ENCODE data around the gene ETFA.

ETFA gene

GRCh38 chr15:76311100-76311953, at the start of gene ETFA:
ETFA (minus strand) TSS chr15:76311469; CDS start chr15:76311388, 81 bp downstream.
- DNase-seq (ENCODE audit: low spot score in 2 of 2) (peak; percentile 63 to 73), ATAC-seq (replicated peaks; ENCODE audit: extremely low read depth, poor library complexity, severe bottlenecking) (peak; percentile 94)
- Mint-ChIP-seq H3K27me3 (no peaks in the 10 kb centered on the region), H3K27ac (ENCODE audit: low read depth) (peak within 1 kb of the TSS; percentile 90), H3K36me3 (ENCODE audit: insufficient read depth) (peaks cover 11% of the 10 kb centered on the region), H3K9me3 (no peaks in the 10 kb centered on the region), H3K4me3 (peak within 1 kb of the TSS; percentile 83), H3K4me1 (peaks cover 40% of the 10 kb centered on the region)

GRCh38 chr15:76360416-76360815, 49.1 kb upstream of the ETFA start:
- Mint-ChIP-seq H3K9me3 (no peaks in the 10 kb centered on the region), H3K27ac (ENCODE audit: low read depth) (no peak overlapping the region), H3K27me3 (no peaks in the 10 kb centered on the region), H3K36me3 (ENCODE audit: insufficient read depth) (peaks cover 2% of the 10 kb centered on the region), H3K4me3 (no peak overlapping the region), H3K4me1 (no peaks in the 10 kb centered on the region)
- DNase-seq (ENCODE audit: low spot score in 2 of 2) = no peak
- no peak for ATAC-seq (replicated peaks; ENCODE audit: extremely low read depth, poor library complexity, severe bottlenecking)

DNA sequence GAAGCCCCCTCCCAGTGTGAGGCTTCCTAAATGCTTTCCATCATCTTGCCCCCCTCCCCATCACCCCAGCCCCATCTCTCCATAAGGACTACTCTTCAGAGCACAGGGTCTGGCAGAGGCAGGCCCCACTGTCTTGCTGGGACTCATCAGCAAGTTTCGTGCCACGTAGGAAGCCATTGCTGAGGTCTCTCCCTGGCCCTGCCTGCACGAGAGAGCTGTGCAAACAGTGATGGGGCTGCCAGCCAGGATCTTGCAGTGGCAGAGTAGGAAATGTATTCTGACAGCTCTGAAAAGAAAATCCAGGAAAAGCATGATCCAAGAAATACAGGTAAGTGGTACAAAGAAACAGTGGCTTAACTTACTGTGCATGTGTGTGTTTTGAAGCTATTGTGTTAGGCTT, 47.9 kb upstream of the ETFA start:
- no peak for ATAC-seq (replicated peaks; ENCODE audit: extremely low read depth, poor library complexity, severe bottlenecking)
- H3K4me1 Mint-ChIP-seq = no peaks in the 10 kb centered on the region
- H3K27me3 Mint-ChIP-seq = no peaks in the 10 kb centered on the region
- peaks cover 2% of the 10 kb centered on the region for H3K36me3 Mint-ChIP-seq (ENCODE audit: insufficient read depth)
- no peaks in the 10 kb centered on the region for H3K9me3 Mint-ChIP-seq
- no peak overlapping the region for H3K27ac Mint-ChIP-seq (ENCODE audit: low read depth)
- H3K4me3 Mint-ChIP-seq = no peak overlapping the region
- no peak for DNase-seq (ENCODE audit: low spot score in 2 of 2)

GRCh38 chr15:76358453-76358852, 47.2 kb upstream of the ETFA start:
- Mint-ChIP-seq H3K4me3 (no peak overlapping the region), H3K27me3 (no peaks in the 10 kb centered on the region), H3K9me3 (no peaks in the 10 kb centered on the region), H3K4me1 (no peaks in the 10 kb centered on the region), H3K36me3 (ENCODE audit: insufficient read depth) (peaks cover 2% of the 10 kb centered on the region), H3K27ac (ENCODE audit: low read depth) (no peak overlapping the region)
- ATAC-seq (replicated peaks; ENCODE audit: extremely low read depth, poor library complexity, severe bottlenecking) (no peak), DNase-seq (ENCODE audit: low spot score in 2 of 2) (no peak)

DNA sequence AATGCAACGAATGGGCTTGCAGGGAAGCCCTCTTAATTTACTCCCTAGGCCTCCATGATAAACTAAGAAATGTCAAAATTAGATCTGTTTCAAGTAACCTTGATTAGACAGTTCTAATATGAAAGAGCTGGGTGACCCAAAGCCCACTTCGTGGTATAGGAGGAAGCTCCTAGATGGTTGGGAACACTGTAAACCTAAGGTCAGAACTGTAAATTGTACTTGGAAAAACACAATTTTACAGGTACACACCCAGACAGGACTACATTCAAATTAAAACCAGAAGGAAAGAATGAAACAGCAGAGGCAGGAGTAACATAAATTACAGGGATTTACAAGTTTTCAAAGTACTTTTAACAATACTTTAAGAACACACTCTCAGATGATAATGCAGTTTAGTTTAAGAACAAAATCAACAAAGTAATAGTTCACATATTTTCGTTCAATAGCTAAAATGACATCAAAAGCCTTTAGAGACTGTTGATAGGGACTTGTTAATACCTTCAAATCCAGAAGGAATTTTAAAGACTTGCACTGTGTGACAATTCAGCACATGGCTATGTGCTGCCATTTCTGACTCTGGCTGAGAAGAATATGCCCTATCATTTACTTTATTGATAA, 43.7 kb upstream of the ETFA start:
- ATAC-seq (replicated peaks; ENCODE audit: extremely low read depth, poor library complexity, severe bottlenecking) (no peak), DNase-seq (ENCODE audit: low spot score in 2 of 2) (no peak)
- no peaks in the 10 kb centered on the region for H3K27me3 Mint-ChIP-seq

DNA sequence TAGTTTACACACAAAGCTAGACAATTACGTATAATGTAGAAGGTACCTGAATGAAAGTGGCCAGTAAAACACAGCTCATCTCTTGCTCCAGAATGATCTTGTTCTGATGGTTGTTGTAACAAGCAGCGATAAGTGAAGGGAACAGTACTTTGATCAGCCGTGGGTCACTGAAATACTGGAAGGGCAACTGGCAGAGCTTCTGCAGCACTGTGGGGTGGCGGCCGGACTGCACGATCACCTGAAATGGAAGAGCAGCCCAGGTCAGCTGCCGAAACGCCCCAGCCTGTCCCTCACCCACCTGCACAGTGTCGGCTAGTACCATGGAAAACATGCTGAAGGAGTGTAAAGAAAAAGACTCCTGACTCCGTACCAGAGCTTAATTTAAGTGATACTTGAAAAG, 42.6 kb upstream of the ETFA start:
- no peak for ATAC-seq (replicated peaks; ENCODE audit: extremely low read depth, poor library complexity, severe bottlenecking)
- Mint-ChIP-seq H3K4me3 (no peak overlapping the region), H3K36me3 (ENCODE audit: insufficient read depth) (peaks cover 2% of the 10 kb centered on the region), H3K4me1 (no peaks in the 10 kb centered on the region), H3K9me3 (no peaks in the 10 kb centered on the region), H3K27ac (ENCODE audit: low read depth) (no peak overlapping the region), H3K27me3 (no peaks in the 10 kb centered on the region)
- DNase-seq (ENCODE audit: low spot score in 2 of 2) = no peak

More for the DNA sequence above, 43.7 kb upstream of the ETFA start:
- H3K4me1 Mint-ChIP-seq = no peaks in the 10 kb centered on the region
- H3K36me3 Mint-ChIP-seq (ENCODE audit: insufficient read depth) = peaks cover 2% of the 10 kb centered on the region
- H3K4me3 Mint-ChIP-seq = no peak overlapping the region
- no peaks in the 10 kb centered on the region for H3K9me3 Mint-ChIP-seq
- no peak overlapping the region for H3K27ac Mint-ChIP-seq (ENCODE audit: low read depth)

DNA sequence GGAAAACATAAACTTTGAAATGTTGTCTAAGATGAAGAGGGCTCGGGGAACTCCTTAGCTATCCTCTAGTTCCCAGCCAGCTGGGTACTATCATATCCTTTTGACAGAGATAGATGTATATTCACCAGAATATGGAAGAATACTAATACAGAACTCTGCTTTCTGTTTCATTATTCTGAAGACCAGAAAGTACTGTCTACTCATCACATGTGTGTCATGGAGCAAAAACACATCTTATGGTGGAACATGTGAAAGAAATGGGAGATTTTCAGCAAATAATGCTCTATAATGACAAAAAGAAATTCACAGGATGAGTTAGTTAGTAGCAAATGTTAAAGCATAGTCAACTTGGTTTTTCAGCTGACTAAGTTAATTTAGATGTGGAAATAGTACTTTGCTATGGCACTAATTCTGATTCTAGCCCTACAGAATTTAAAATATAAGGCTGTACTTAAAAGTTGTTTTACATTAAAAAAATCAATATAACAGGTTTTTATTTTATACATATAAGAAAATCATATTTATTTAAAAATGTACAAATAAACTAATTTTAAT, 41.8 kb upstream of the ETFA start:
- no peaks in the 10 kb centered on the region for H3K4me1 Mint-ChIP-seq
- DNase-seq (ENCODE audit: low spot score in 2 of 2) = no peak
- peaks cover 1% of the 10 kb centered on the region for H3K27me3 Mint-ChIP-seq
- no peak overlapping the region for H3K27ac Mint-ChIP-seq (ENCODE audit: low read depth)
- peaks cover 5% of the 10 kb centered on the region for H3K36me3 Mint-ChIP-seq (ENCODE audit: insufficient read depth)
- no peak for ATAC-seq (replicated peaks; ENCODE audit: extremely low read depth, poor library complexity, severe bottlenecking)
- H3K4me3 Mint-ChIP-seq = no peak overlapping the region
- no peaks in the 10 kb centered on the region for H3K9me3 Mint-ChIP-seq

DNA sequence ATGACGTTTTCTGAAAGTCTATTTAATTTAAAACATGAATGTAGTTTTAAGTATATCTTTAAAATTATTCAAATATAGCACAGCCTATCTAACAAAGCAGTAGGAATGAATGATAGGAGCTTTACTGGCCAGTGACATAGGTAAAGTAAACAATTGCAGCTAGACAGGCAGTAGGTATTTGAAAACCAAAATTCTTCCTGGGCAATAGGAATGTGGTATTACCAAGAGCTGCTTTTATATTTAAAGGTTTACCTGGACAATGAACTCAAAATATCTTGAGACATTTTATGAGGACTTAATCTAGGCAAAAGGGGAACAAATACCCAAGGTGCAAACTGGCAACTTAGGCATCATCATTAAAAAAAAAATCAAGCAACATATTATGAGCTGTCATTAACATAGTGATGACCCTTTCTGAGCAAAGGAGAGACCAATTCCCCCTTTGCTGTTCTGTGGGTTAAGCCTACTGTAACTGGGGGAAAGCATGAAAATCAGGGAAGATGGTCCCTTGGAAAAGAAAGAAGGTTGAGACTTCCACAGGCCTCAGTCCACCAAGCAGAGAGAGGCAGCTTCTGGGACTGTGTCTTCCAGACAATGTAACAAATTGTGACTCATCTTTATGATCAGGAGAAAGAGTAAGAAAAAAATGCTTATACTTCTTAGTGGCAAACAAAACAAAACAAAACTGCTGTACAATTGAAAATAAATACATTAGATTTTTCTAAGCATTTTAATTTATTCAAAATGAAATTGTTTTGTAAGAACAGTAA, 38.2 kb upstream of the ETFA start:
- no peak overlapping the region for H3K4me3 Mint-ChIP-seq
- H3K27ac Mint-ChIP-seq (ENCODE audit: low read depth) = no peak overlapping the region
- peaks cover 24% of the 10 kb centered on the region for H3K27me3 Mint-ChIP-seq
- peaks cover 8% of the 10 kb centered on the region for H3K36me3 Mint-ChIP-seq (ENCODE audit: insufficient read depth)
- H3K4me1 Mint-ChIP-seq = peaks cover 11% of the 10 kb centered on the region
- ATAC-seq (replicated peaks; ENCODE audit: extremely low read depth, poor library complexity, severe bottlenecking) (no peak), DNase-seq (ENCODE audit: low spot score in 2 of 2) (no peak)
- H3K9me3 Mint-ChIP-seq = no peaks in the 10 kb centered on the region

GRCh38 chr15:76347482-76348055, 36.3 kb upstream of the ETFA start:
- Mint-ChIP-seq H3K36me3 (ENCODE audit: insufficient read depth) (peaks cover 11% of the 10 kb centered on the region), H3K4me3 (peak overlapping the region; percentile 31), H3K27me3 (peaks cover 41% of the 10 kb centered on the region), H3K9me3 (no peaks in the 10 kb centered on the region), H3K27ac (ENCODE audit: low read depth) (no peak overlapping the region), H3K4me1 (peaks cover 16% of the 10 kb centered on the region)
- ATAC-seq (replicated peaks; ENCODE audit: extremely low read depth, poor library complexity, severe bottlenecking) (no peak), DNase-seq (ENCODE audit: low spot score in 2 of 2) (no peak)

- no peak for ATAC-seq (replicated peaks; ENCODE audit: extremely low read depth, poor library complexity, severe bottlenecking)
- no peak overlapping the region for H3K4me3 Mint-ChIP-seq
- DNase-seq (ENCODE audit: low spot score in 2 of 2) = no peak
- H3K9me3 Mint-ChIP-seq = no peaks in the 10 kb centered on the region
- H3K27ac Mint-ChIP-seq (ENCODE audit: low read depth) = no peak overlapping the region
- peaks cover 11% of the 10 kb centered on the region for H3K36me3 Mint-ChIP-seq (ENCODE audit: insufficient read depth)
- H3K27me3 Mint-ChIP-seq = peaks cover 45% of the 10 kb centered on the region
- peaks cover 20% of the 10 kb centered on the region for H3K4me1 Mint-ChIP-seq
Observed at GRCh38 chr15:76346669-76347481, 35.6 kb upstream of the ETFA start.

DNA sequence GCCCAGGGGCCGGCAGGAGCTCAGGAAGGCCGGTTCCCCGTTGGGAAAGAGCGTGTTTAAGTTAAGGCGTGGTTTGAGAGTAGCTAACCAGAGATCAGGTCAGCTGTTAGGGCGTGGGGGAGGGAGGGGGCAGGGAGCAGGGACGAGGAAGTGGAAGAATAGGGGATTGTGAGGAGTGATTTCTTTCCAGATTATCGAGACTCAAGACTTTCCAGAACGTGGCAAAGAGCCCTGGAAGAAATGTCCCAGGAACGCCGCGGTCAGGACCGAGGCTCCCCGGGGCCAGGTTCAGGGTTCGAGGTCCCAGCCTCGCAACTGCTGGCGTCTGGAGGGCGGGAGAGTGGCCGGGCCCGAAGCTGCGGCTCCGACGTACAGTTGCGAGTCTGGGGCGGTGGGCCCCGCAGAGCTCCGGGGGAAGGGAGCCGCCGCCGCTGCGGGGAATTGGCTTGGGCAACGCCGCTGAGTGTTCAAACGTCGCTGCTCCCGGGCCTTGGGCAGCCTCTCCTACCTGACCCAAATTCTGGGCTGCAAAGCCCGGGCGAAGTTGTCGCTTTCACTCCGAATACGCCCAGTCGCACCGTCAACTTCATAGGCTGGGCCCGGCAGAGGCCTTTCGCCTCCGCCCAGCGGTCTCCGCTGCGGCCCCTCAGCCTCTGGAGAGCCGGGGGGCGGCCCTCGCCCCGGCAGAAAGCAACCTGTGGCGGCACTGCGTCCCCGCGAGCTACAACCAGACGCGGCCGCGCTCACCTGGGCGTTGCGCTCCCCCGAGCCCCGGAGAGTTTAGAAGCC, 34.8 kb upstream of the ETFA start:
- peak overlapping the region; percentile 67 for H3K4me3 Mint-ChIP-seq
- H3K27me3 Mint-ChIP-seq = peaks cover 53% of the 10 kb centered on the region
- ATAC-seq (replicated peaks; ENCODE audit: extremely low read depth, poor library complexity, severe bottlenecking) (peak; percentile 26), DNase-seq (ENCODE audit: low spot score in 2 of 2) (no peak)
- no peak overlapping the region for H3K27ac Mint-ChIP-seq (ENCODE audit: low read depth)
- H3K4me1 Mint-ChIP-seq = peaks cover 25% of the 10 kb centered on the region
- H3K36me3 Mint-ChIP-seq (ENCODE audit: insufficient read depth) = peaks cover 11% of the 10 kb centered on the region
- no peaks in the 10 kb centered on the region for H3K9me3 Mint-ChIP-seq
